ENCODE measurements around the gene OR6C4.

- TF ChIP-seq CTCF (IDR thresholded peaks at IDR 0.05 in 2 of 3, conservative IDR thresholded peaks at IDR 0.05 in 1 of 3; ENCODE audit: control insufficient read depth in 2 of 3, extremely low read depth in 1 of 3, insufficient read depth in 1 of 3, low read depth in 3 of 3, low read length in 3 of 3) (no peak), POLR2A (IDR thresholded peaks at IDR 0.05; ENCODE audit: low read depth, low read length) (no peak), BCL11A (IDR thresholded peaks at IDR 0.05; ENCODE audit: low read depth, low read length) (no peak), TCF7 (IDR thresholded peaks at IDR 0.05; ENCODE audit: borderline replicate concordance) (no peak), USF2 (IDR thresholded peaks at IDR 0.05; ENCODE audit: borderline replicate concordance, low read depth, low read length) (no peak), MAX (IDR thresholded peaks at IDR 0.05; ENCODE audit: low read depth, low read length) (no peak), SP1 (IDR thresholded peaks at IDR 0.05; ENCODE audit: low read depth, low read length) (no peak), NBN (IDR thresholded peaks at IDR 0.05) (no peak), YY1 (IDR thresholded peaks at IDR 0.05; ENCODE audit: low read depth, low read length) (no peak), SPI1 (IDR thresholded peaks at IDR 0.05; ENCODE audit: borderline replicate concordance, insufficient read depth, low read depth, low read length) (no peak), ELK1 (IDR thresholded peaks at IDR 0.05; ENCODE audit: low read depth, low read length) (no peak), ATF7 (IDR thresholded peaks at IDR 0.05; ENCODE audit: low read depth) (no peak), EZH2 (IDR thresholded peaks at IDR 0.05; ENCODE audit: borderline replicate concordance, control insufficient read depth, low read depth, low read length) (no peak), EP300 (IDR thresholded peaks at IDR 0.05; ENCODE audit: borderline replicate concordance in 1 of 2, control insufficient read depth in 1 of 2, low read depth in 2 of 2, low read length in 2 of 2) (no peak)
Observed at GRCh38 chr12:55549302-55549701, at the start of gene OR6C4.
